A204.1 (cell line): ENCODE results near the gene LGALSL.
"Not testable (repeated sequence)": the region's sequence is repeated elsewhere in the genome, so short reads cannot be mapped to it uniquely, and the experiment has no call there.

ENCODE experiments used
- FAIRE-seq: peaks from 2 replicates; lab custom pipeline; 2012; peaks lifted over from hg19 to GRCh38; lab: Jason Lieb, UNC

LGALSL gene

DNA sequence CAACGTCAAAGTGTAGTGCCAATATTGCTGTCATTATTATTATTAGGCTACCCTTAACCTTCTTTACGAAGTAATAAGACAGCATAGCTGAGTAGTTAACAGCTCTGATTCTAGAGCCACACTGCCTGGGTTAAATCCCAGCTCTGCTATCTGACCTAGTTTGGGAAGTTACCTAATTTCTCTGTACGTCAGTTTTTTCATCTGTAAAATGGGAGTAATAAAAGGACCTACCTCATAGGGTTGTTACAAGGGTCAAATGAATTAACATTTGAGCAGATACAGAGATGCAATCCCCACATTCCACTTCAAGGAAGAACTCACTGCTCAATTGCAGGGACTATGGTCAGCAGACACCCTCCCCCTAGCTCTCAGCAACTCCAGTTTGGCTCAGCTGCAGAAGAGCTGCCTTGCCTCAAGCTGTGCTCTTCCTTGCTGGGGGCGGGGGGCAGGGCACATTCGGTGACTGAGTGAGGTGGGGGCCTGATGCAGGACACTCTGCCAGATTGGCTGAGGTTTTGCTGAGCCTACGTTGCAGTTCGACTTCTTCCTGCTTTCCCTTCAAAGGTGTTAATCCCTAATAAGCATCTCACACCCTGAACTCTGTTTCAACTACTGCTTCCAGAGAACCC, 11.0 kb upstream of the LGALSL start:
- no peak for FAIRE-seq

DNA sequence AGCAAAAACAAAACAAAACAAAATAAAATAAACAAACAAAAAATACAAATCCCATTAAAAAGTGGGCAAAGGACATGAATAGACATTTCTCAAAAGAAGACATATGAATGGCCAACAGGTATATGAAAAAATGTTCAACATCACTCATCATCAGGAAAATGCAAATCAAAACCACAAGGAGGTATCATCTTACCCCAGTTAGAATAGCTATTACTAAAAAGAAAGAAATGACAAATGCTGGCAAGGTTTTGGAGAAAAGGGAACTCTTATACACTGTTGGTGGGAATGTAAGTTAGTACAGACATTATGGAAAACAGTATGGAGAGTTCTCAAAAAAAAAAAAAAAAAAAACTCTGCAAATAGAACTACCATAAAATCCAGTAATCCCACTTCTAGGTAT, 8.0 kb upstream of the LGALSL start:
- FAIRE-seq = not testable (repeated sequence)

DNA sequence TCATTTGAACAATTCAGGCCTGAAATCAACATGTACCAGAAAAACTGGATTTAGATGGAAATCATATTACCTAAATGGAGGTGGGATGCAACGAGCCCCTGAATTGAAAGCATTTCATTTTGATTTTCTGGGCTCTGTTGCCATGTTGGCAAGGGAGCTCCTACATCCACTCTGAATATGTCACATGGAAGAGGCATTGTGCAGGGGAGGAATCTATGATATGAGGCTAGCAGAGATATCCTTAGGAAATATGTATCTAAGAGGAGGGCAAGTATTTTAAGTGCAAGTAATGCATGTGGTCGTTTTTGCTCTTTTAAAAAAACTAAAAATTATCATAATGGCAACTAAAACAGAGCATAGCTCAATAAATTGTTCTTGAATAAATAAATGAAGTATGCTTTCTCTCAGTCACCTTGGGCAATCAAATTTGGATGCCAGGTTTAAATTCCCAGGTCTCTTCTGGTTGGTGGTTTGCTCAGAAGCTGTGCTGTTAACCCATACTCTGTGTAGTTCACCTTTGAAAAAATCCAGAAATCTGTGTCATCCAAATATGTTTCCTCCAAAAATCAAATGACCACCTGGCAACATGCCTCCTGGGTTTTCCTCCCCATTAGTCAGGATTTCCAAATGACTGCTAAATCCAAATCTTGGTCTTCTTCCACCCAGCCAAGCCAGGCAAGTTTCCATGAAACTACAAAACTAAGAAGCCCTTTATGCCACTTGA, 6.5 kb upstream of the LGALSL start:
- no peak for FAIRE-seq

DNA sequence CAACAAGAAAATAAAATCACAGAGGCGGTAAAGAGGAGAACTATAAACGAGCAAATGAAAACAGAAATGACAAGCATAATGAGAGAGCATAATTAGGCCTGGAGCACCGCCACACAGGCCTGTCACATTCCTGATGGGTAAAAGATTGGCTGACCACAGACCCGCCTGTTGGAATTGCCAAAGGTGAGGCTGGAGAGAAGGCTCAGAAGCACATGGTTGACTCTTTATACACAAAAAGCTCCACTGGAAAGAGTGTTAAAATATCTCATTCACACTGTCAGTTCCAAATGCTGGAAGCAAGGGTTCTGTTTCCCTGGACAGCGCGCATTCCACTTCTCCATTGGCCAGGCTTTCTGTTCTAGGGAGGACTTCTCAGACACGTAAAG, 5.9 kb upstream of the LGALSL start:
- no peak for FAIRE-seq

DNA sequence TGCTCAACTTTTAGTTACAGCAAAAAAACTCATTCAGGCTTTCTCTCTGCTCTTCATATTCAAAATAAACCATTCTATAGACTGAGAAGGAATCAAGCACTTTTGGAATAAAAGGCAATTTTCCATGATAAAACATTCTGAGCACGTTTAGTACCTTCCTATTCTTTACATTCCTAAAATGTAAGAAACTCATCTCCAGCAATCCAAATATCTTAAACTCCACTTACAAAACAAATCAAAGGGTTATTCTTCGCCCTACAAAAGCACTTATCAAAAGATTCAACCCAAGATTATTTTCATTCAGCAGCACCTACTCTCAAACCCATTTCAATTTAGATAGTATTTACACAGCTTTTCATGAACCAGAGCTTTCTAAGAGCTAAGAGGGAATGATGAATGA, 2.9 kb upstream of the LGALSL start:
- FAIRE-seq = no peak

DNA sequence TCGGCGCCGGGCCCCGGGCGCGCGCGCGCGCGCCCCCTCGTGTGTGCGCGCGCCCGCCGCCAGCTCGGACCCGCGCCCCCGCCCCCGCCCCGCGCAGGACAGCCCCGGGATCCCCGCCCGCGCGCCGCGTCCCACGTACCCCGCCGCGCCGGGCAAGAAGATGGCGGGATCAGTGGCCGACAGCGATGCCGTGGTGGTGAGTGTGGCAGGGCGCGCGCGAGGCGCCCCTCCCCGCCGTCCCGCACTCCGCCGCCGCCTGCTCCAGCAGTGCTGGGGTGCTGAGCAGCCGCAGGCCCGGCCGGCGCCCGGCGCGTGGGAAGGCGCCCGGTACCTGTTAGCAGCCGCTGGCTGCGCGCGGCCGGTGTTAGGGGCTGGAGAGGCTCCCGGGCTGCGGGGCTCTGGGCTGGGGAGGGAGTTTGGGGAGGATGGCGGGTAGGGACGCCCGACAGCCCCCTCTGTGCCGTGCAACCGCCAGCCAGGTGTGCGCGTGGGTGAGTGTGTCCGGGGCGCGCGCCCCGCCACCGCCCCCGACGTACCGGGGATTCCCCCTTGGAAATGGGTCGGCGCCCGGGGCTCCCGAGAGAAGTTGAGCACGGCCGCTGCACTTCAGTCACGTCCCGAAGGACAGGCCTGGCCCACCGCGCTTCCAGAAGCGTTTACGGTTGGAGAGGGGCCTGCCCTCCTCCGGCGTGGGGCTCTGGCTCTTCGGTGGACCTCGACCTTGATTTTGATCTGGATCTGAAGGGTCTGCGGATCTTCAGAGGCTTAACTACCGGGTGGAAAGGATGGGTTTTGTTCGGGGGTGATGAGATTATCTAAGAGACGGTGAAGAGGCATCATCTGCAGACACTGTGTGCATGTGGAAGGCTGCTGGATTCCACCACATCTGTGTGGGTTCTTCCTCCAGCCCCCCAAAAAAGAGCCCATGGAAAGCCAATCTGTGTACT, 697 bp downstream of the LGALSL start:
- FAIRE-seq = no peak

DNA sequence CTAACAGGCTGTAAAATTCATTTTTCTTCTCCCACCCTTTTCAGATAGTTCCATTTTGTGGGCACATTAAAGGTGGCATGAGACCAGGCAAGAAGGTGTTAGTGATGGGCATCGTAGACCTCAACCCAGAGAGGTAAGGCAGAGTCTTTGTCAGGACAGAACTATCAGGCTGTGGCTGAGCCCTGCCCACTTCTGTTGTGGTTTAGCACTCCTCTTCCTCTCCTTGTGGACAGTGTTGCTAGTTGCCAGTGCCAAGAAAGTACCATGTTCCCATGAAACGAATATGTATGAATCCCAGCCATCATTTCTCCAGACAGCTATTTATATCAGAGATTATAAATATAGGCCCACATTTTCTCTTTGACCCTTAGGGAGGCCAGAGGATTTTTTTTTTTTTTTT, 1.6 kb downstream of the LGALSL start:
- FAIRE-seq = no peak

DNA sequence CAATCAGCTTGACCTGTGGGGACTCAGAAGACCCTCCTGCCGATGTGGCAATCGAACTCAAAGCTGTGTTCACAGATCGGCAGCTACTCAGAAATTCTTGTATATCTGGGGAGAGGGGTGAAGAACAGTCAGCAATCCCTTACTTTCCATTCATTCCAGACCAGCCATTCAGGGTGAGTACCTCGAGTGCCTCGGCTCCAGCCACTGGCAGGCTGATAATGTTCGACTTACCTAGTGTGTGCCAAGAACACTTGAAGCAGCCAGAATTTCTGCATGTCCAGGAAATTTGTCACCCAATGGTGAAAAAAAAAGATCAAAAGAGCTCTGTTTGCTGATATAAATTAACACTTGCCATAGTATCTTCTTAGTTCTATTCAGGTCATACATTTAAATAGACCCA, 2.3 kb downstream of the LGALSL start:
- no peak for FAIRE-seq

DNA sequence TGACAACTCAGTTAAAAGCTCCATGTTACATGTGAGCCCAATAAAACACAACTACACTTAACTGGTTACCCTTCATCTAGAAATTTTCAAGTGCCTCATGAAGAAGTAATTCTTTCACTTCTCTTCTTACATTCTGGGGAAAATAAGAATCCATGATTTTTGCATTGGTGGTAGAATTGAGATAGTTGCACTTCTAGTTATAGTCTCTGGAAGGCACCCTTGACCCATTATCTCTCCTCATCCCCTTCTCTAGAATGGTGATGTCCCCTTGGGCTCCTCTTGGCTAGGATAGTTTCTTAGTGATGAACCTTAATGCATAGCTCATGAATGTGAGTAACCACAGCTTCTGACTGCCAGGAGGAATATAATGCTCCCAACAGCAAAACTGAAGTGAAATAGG, 3.6 kb downstream of the LGALSL start:
- FAIRE-seq = no peak

DNA sequence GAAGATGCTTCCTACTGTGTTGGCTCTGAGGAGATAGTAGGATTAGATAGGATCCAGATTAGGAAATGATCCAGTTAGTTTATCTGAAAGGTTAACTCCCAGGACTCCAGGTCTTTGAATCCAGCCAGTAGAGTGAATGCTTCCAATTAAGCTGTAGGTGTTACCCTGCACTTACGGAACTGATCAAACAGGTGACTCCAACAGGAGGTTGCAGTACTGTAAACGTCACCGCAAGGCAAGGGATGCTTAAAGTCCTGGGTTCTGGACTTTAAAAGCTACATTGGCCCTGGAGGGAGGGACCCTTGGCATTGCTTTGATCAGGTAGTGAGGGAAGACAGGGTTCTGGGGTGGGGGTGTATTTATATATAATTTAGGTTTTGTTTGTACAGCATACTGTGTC, 5.6 kb downstream of the LGALSL start:
- no peak for FAIRE-seq

DNA sequence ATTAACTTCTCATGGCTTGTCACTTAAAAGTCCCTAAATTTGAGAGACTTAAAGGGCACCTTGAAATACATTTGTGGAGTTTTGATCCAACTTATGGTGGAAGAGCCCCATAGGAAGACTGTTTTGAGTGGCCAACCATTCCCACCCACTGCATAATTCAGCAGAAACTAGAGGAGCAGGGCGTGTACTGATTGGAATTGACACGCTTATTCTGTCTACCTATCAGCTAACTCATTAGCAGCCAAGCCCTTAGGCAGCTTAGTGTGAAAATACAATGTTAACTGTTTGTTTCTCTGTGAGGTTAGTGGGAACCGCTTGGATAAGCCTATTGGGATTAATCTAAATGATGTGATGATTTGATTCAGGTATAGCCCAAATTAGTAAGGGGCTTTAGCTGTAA, 6.4 kb downstream of the LGALSL start:
- FAIRE-seq = no peak

DNA sequence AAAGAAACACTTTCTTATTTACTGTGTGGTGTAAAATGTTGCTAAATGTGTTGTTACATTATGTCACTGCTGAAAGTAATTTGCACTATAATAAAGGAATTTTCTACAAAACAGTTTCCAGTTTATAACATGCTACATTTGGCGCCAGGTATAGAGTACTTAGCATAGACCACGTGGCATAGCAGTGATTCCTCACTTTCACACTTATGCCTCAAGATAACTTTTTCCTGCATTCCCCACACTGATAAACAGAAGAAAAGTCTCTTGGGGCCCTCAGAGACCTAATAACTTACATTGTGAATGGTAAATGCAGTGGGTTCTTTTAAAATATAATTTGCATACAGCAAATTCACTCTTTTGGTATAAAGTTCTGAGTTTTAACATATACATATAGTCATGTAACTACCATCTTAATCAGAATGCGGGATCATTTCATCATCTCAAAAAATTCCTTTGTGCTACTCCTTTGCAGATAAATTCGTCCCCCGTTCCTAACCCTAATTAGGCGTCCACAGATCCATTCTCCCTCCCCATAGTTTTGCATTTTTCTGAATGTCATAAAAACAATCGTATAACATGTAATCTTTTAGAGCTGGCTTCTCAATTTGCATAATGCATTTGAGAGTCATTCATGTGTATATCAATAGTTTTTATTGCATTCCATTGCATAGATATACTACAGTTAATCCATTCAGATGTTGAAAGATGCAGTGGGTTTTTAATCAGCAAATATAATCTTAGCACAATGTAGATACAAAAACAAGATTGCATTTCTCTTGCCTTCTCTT, 7.5 kb downstream of the LGALSL start:
- no peak for FAIRE-seq

DNA sequence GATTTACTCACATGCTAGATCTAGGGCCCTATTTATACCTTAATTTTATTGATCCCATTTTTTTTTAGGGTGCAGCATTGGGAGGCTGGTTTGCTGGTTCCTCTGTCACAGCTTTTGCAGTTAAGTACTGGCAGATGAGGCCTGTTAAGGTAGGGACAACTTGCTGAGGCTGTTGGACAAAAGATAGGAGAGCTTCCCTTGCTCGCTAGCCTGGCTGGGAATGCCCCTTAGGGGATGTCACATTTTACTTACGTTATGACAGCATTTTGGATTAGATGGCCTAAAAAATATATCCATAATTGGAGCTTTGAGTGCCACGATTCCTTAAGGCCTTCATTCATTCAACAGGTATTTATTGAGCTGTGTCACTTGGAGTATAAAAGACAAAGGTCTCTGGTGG, 8.2 kb downstream of the LGALSL start:
- FAIRE-seq = no peak

DNA sequence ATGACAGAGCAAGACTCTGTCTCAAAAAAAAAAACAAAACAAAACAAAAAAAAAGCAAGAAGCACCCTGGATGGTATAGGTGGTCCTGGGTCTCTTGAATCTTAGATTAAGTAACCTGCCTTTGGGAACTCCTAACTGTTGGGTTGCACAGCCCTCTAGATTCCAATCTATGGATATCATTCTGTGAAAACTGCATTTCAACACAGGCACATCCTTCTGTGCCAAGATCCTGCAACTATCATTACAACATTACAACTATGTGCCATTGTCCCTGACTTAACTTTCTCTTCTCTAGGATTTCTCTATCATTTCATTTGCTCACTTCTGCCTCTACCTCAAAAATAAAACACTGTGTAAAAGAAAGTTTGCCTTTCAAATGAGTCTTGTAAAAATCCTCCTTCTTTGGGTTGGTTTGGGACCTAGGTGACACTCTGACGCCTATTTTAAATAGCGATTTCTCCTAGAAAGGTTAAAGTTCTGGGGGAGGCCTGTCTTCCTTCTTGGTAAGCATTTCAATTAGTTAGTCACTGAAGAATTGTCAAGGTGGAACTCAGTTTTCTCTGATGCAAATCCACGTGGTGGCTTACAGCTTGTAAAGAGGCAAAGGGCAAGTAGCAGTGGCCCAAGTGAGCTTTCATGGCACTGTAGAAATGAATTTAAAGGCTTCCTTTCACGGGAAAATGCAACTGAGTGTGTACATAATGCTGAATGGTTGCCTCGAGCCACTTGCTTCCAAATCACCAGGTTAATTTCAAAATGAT, 9.2 kb downstream of the LGALSL start:
- FAIRE-seq = no peak

DNA sequence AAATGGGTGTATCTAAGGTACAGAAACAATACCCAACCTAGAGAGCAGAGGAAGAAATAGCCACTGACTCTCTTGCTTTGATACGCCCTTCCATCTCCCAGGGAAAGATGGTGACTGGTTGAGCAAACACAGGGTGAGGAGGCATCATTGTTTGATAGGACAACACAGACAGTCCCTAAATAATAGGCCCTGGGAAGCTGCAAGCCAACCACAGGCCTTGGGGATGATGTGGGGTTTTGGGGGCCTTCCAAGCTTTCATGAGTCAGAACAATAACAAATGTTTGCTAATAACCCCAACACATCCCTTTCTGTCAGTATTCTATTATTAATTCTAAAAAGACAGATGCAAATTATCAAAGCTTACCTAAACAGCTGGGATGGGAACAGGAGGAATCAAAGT, 9.8 kb downstream of the LGALSL start:
- no peak for FAIRE-seq

DNA sequence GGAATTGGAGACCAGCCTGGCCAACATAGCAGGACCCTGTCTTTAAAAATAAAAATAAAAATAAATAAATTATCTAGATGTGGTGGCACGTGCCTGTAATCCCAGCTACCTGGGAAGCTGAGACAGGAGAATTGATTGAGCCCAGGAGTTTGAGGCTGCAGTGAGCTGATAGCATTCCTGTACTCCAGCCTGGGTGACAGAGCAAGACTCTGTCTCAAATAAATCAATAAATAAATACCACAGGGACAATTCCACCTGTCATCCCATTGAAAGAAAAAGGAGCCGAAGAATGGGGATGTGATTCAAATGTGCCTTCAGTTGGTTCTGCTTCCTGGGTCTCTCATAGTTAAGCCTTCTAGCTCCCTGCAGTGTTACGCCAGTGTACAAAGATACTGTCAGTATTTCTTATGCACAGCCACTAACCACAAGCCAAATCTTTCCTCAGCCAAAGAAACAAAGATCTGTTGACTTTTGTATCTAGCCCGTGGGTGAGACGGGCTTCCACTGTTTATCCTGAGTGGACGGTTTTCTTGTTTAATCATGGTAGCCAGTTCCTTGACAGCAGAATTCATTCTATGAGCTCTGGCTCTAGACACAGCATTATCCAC, 12.6 kb downstream of the LGALSL start:
- FAIRE-seq = no peak

DNA sequence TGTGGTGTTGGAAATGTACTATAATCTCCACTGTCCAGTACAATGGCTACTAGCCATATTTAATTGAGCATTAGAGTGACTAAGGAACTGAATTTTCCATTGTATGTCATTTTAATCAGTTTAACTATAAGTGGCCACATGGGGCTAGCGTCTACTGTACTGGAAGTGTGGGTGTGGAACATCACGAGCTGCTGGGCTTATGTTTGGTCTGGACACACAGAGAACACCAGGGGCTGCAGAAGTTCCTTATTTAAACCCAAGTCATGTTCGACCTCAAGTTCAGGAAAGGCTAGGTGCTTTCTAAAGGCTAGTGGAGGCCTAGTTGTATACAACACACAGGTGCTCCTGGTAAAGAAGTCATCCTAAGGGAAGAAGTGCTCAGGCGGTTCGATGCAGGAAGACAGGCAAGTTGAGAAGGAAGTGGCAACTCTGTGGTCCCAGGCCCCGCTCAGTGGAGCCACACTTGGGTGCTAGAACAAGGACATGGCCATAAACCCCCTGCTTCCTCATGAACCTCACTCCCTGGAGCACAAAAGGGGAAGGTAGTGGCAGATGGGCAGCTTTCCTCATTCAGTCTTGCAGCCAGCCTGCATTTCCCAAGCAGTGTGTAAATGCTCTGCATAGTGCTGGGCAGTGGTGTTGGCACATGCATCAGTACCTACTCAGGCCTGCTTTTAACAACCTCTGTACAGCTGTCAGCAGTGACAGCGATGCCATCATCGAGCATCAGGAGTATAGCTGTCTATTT, 13.3 kb downstream of the LGALSL start:
- no peak for FAIRE-seq

DNA sequence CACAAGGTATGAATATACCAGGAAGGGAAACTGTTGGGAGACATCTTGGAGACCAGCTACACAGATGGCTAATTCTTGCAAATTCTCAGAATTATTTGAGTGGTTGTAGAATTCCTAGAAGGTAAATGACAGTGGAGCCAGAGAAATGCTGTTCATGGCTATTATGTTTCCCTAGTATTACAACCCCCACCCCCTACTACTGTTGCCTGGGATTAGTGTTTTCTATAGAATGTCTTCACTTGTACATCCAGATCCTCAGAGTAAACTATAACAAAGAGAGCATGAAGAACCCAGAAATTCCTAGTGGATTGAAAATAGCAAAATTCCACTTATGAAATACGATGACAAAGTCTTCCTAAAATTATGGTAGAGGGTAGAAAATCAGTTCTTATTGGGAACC, 15.3 kb downstream of the LGALSL start:
- no peak for FAIRE-seq

DNA sequence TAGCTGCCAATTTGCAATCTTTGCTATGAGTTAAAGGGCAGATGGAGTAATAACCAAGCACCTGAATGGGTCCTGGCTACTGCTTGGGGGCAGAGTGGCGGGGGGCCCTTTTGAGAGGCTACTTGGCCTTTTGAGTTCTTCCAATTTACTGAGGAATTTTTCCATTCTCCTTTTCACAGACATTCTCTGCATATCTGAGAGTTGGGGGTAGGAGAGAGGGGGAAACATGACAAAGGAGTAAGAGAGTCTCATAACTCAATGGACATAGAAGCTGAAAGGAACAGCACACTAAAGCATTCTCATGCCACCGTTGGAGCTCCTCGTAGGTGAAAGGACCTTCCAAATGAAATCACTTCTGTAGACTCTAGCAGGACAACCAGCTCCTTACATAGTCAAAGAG, 16.1 kb downstream of the LGALSL start:
- FAIRE-seq = no peak

DNA sequence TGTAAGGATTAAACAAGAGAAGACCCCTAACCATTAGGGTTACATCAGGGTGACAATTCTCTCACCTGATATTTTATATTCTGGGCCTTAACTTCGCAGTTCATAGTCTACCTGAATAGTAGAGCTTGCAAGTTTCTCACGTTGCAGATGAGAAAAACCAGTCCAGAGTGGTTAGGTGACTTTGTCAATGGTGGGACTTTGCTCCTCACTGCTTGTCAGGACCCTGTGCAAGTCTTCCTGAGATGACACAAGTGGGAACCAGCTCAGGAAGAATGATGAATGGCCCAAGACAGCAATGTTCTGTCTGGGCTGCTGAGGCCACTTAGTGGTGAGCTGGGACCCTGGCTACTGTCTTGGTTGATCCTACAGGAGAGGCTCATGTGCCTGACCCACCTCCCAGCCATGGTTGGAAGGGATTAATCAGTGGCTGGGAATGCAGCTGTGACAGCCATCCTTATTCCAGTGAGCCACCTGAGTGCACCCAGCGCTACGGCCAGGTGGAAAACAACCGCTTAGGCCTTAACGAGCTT, 16.9 kb downstream of the LGALSL start:
- no peak for FAIRE-seq
